HG03558 (cell line): ENCODE results near the gene NPAS4.

Experiments used
- ATAC-seq: cut with Tn5 transposase; IDR thresholded peaks from one replicate; pipeline ENCODE4 v1.9.1; 2021; ENCODE audit warnings: moderate number of reproducible peaks; ENCODE audit not compliant: unreplicated experiment; ENCODE audit errors: extremely low read depth

The NPAS4 gene

GRCh38 chr11:66473608-66474515 is 53.0 kb downstream of the NPAS4 start:
- ATAC-seq, result no peak

DNA sequence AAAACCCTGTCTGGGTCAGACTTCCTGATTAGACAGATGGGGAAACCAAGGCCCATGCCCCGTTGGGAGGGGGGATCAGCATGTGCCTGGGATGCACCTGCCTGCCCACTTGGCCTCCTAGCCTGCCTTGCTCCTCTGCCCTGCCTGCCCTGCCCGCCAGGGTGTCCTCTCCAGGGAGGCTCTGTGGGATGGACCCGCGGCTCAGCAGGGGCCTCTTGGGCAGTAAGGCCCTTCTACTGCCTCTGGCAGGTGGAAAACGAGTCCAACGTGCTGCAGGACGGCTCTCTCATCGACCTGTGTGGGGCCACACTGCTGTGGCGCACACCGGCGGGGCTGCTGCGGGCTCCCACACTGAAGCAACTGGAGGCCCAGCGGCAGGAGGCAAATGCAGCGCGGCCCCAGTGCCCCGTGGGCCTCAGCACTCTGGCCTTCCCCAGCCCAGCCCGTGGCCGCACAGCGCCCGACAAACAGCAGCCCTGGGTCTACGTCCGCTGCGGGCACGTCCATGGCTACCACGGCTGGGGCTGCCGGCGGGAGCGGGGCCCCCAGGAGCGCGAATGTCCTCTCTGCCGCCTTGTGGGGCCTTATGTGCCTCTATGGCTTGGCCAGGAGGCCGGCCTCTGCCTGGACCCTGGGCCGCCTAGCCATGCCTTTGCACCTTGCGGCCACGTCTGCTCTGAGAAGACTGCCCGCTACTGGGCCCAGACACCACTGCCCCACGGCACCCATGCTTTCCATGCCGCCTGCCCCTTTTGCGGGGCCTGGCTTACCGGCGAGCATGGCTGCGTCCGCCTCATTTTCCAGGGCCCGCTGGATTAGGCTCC is 54.7 kb downstream of the NPAS4 start:
- ATAC-seq, result no peak
